ENCODE data around the gene VTI1A. TPM values are rescaled to one million over a fixed set of nuclear protein-coding genes. Genes with fewer than 3 reads are reported as not detected.

Gene VTI1A
- total RNA-seq, 1 experiment from 2014 or later = 18.1 TPM

GRCh38 chr10:112827086-112827485 is 380.1 kb downstream of the VTI1A start:
- TF ChIP-seq CTCF (conservative IDR thresholded peaks at IDR 0.05) = no peak
- no peak for TF ChIP-seq EZH2 (IDR thresholded peaks at IDR 0.05; ENCODE audit: low read depth)
- no TSS peak for BruUV-seq (replicated peaks)
- DNase-seq = no peak
- Histone ChIP-seq H4K20me1 (ENCODE audit: insufficient read depth) (no peaks in the 10 kb centered on the region), H2AFZ (no peak overlapping the region), H3F3A (ENCODE audit: insufficient read depth, low read depth) (no peaks in the 10 kb centered on the region), H3K4me1 (replicated peaks; ENCODE audit: insufficient read depth) (0 out of 2 replicates have a peak, but pooled peaks cover 5% of the 10 kb centered on the region), H3K79me2 (ENCODE audit: low read depth) (no peaks in the 10 kb centered on the region), H3K4me2 (no peak overlapping the region), H3K9me2 (ENCODE audit: insufficient read depth) (no peaks in the 10 kb centered on the region), H3K36me3 (ENCODE audit: low read depth) (no peaks in the 10 kb centered on the region), H3K27ac (no peak overlapping the region), H3K27me3 (ENCODE audit: insufficient read depth, low read depth) (no peaks in the 10 kb centered on the region), H3K4me3 (no peak overlapping the region), H3K9me3 (ENCODE audit: insufficient read depth, low read depth) (no peaks in the 10 kb centered on the region)
- CTCF ChIA-PET = no interaction called here
- intact Hi-C loops (cut with micrococcal nuclease; ENCODE audit: unreplicated experiment) = no loop called here
- POLR2A ChIA-PET (ENCODE audit: unreplicated experiment) = no interaction called here

GRCh38 chr10:112827951-112828350 is 380.9 kb downstream of the VTI1A start:
- Histone ChIP-seq H3K9me2 (ENCODE audit: insufficient read depth) (no peaks in the 10 kb centered on the region), H3K4me1 (replicated peaks; ENCODE audit: insufficient read depth) (0 out of 2 replicates have a peak, but pooled peaks cover 5% of the 10 kb centered on the region), H3K4me3 (no peak overlapping the region), H3K27ac (no peak overlapping the region), H2AFZ (no peak overlapping the region), H3K79me2 (ENCODE audit: low read depth) (no peaks in the 10 kb centered on the region), H3K4me2 (no peak overlapping the region), H3F3A (ENCODE audit: insufficient read depth, low read depth) (no peaks in the 10 kb centered on the region), H3K27me3 (ENCODE audit: insufficient read depth, low read depth) (no peaks in the 10 kb centered on the region), H3K9me3 (ENCODE audit: insufficient read depth, low read depth) (no peaks in the 10 kb centered on the region), H4K20me1 (ENCODE audit: insufficient read depth) (no peaks in the 10 kb centered on the region), H3K36me3 (ENCODE audit: low read depth) (no peaks in the 10 kb centered on the region)
- ChIA-PET CTCF (no interaction called here), POLR2A (ENCODE audit: unreplicated experiment) (no interaction called here)
- DNase-seq = no peak
- BruUV-seq (replicated peaks) = no TSS peak
- TF ChIP-seq EZH2 (IDR thresholded peaks at IDR 0.05; ENCODE audit: low read depth) (no peak), CTCF (conservative IDR thresholded peaks at IDR 0.05) (no peak)
- intact Hi-C loops (cut with micrococcal nuclease; ENCODE audit: unreplicated experiment) = no loop called here

- Histone ChIP-seq H2AFZ (no peak overlapping the region), H3K79me2 (ENCODE audit: low read depth) (no peaks in the 10 kb centered on the region), H4K20me1 (ENCODE audit: insufficient read depth) (no peaks in the 10 kb centered on the region), H3F3A (ENCODE audit: insufficient read depth, low read depth) (no peaks in the 10 kb centered on the region), H3K9me2 (ENCODE audit: insufficient read depth) (no peaks in the 10 kb centered on the region), H3K27ac (no peak overlapping the region), H3K4me3 (no peak overlapping the region), H3K9me3 (ENCODE audit: insufficient read depth, low read depth) (no peaks in the 10 kb centered on the region), H3K27me3 (ENCODE audit: insufficient read depth, low read depth) (no peaks in the 10 kb centered on the region), H3K4me1 (replicated peaks; ENCODE audit: insufficient read depth) (0 out of 2 replicates have a peak, but pooled peaks cover 5% of the 10 kb centered on the region), H3K4me2 (no peak overlapping the region), H3K36me3 (ENCODE audit: low read depth) (no peaks in the 10 kb centered on the region)
- ChIA-PET POLR2A (ENCODE audit: unreplicated experiment) (no interaction called here), CTCF (no interaction called here)
- BruUV-seq (replicated peaks) = no TSS peak
- TF ChIP-seq EZH2 (IDR thresholded peaks at IDR 0.05; ENCODE audit: low read depth) (no peak), CTCF (conservative IDR thresholded peaks at IDR 0.05) (no peak)
- intact Hi-C loops (cut with micrococcal nuclease; ENCODE audit: unreplicated experiment) = no loop called here
- DNase-seq = no peak
Observed at GRCh38 chr10:112831859-112832258, 384.8 kb downstream of the VTI1A start.
